Endometrial microvascular endothelial cells (primary cell): ENCODE data around the gene APLP2. TPM values are rescaled to one million over a fixed set of nuclear protein-coding genes. Genes with fewer than 3 reads are reported as not detected.
"Not testable (repeated sequence)": the region's sequence is repeated elsewhere in the genome, so short reads cannot be mapped to it uniquely, and the experiment has no call there.

Source experiments
- in situ Hi-C: cut with HindIII; loops from 2 replicates; pipeline ENCODE4 v1.10.0; 2017; ENCODE audit warnings: low sequenced_read_pairs, low pct_unique_long_range_greater_than_20kb; ENCODE audit errors: inconsistent ontology term
- total RNA-seq: library from RNA; depleted of rRNA; stranded (reverse); fragments of >200 nt; gene quantifications from one replicate; pipeline ENCODE4 v1.2.3, GENCODE V29; 2015; ENCODE audit errors: inconsistent ontology term

APLP2 gene
- total RNA-seq, 1 donor from 2014 or later = 580 TPM

- in situ Hi-C loops = no loop called here
These were observed 90.2 kb downstream of the APLP2 start, which contains the start of gene ST14 for GRCh38 chr11:130159657-130160497. Gene ST14 (plus strand): TSS chr11:130159782. CDS start chr11:130159980, 198 bp downstream.

- in situ Hi-C loops = no loop called here
These were observed 90.9 kb downstream of the APLP2 start for GRCh38 chr11:130160498-130161155.

DNA sequence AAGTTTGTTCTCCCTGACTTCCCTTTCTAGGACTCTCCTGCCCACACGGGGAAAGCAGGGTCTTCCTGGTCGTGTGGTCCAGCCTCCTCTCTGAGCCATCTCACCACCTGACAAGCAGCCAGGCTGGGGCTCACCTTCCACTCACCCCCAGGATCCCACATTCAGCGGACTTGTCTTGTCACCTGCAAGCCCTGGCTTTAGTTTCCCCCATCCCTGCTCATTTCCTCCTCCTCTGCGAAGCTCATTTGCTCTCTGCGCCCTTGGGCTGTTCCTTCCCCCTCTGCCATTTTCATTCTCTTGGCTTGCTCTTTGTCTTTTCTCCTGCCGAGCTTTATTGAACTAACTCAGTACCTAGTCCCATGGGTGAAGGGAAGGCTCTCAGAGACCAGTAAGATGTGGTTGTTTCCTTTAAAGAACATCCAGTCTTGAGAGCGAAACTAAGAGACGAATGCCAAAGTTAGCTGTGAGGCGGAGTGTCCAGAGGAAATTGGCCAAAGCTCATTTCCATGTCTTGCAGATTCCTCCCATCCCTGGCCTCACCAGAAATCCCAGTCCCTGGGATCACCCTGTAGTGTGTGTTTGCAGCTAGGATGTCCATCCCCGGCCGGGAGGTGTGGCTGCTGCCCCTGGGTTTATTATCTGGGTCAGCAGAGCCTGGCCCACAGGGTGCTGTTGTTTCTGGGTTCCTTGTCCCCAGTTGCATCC lies 91.9 kb downstream of the APLP2 start:
- in situ Hi-C loops = no loop called here

DNA sequence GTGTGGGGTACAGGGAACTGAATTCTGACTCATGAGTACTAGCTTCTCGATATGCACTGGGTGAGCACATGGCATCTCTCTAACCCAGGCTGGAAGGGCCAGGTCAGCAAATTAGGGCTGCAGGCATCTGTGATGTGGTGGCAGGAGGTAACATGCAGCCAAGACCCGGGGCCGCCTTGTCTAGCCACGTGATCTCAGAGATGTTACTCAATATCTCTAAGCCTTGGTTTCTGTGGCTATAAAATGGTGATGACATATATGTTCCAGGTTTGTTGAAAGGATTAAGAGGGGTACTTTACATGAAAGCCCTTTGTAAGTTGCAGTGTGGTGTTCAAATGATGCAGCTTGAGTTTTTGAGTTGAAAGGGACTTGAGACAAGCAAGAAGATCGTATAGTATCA lies 93.0 kb downstream of the APLP2 start:
- in situ Hi-C loops = no loop called here

DNA sequence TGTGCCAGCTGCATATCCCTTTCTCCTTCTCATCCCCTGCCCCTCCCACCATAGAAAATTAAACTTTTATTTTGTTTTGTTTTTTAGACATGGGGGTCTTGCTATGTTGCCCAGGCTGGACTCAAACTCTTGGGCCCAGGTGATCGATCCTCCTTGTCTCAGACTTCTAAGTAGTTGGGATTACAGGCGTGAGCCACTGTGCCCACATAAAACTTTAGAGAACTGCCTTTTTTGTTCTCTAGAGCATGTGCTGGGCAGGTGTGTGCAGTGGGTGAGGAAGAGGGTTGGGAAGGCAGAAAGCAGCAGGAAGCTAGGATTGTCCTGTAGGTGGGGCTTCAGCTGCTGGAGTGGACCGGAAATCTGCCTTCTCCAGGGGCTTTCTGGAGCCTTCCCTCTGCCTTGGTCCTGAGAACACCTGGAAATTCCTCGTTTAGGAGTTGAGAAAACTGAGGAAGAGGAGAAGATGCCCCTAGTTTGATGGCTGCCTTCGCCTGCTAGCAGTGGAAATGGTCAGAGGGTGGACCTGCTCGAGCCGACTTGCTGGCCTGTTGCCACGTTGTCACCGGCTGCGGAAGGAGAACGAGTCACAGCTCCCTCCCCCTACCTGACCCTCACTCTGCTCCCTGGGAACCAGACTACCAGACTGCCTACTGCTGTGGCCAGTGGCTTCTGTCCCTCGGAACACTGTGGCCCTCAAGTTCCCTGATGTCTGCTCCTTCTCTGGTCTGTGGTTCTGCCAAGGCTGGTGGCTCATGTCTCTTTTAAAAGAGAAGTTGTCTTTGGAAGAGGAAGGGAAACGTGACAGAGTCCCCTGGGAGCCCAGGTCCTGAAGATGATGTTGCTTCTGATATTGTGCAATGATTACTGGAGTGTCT lies 93.9 kb downstream of the APLP2 start:
- in situ Hi-C loops = no loop called here

DNA sequence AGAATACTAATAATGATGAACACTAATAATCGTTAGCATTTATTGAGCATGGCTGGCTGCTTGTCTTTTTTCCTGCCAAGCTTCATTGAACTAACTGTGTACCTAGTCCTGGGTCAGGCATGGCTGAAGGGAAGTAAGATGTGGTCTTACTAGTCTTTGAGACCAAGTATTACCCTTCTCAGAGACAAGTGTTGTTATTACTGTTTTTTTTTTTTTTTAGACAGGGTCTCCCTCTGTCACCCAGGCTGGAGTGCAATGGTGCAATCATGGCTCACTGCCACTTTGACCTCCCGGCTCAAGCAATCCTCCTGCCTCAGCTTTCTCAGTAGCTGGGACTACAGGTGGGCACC lies 94.5 kb downstream of the APLP2 start:
- in situ Hi-C loops = no loop called here

- in situ Hi-C loops = no loop called here
These were observed 96.1 kb downstream of the APLP2 start for GRCh38 chr11:130165601-130166456.

GRCh38 chr11:130166457-130166784 lies 96.7 kb downstream of the APLP2 start:
- in situ Hi-C loops = no loop called here

DNA sequence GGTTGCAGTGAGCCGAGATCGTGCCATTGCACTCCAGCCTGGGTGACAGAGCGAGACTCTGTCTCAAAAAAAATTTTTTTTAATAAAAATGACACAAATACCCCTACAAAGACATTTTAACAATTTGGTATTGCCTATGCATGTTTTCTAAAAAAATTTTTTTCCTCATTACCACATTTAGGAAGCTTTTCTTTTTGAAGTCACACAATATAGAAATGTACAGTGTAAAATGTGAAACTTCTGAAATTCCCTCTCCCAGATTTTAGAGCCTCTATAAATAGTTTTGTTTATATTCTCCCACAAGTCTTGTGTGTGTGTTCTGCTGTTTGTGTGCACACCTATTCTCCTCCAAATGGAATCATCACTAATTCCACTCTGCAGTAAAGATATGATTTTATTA lies 97.5 kb downstream of the APLP2 start:
- in situ Hi-C loops = no loop called here

DNA sequence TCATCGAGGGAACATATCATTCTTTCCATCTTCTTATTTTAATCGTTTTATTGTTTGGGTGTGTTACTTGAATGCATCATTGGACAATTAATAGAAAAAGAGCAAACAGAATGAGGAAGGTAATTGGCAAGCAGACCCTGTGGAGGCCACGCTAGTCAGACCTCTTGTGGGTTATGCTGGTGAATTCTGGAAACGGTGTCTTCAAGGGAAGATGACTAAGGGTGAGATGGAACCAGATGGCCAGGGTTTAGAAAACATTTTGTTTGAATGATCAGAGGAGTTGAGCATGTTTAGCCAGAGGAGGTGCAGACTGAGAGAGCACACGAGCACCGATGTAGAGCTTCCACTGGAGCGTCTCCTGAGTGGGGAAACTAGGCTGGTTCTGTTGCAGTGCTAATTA lies 98.4 kb downstream of the APLP2 start:
- in situ Hi-C loops = no loop called here

- in situ Hi-C loops = no loop called here
These were observed 100.7 kb downstream of the APLP2 start for GRCh38 chr11:130170345-130170744.

DNA sequence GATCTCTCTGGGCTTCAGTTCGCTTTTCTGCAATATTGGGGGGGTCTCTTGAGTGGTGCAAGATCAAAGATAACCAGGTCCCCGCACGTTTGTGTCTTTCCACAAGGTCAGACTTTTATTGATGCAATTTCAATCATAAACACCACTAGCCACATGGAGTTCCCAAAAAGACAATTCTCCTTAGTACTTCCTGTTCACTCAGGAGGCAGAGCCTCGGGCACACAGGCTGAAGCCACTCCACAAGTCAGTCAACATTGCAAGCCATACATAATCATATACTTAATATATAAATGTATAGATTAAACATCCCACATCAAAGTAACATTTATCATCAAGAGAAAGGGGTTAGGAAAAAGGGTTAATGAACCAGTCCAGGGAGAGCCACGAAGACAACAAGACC lies 101.8 kb downstream of the APLP2 start:
- in situ Hi-C loops = no loop called here

DNA sequence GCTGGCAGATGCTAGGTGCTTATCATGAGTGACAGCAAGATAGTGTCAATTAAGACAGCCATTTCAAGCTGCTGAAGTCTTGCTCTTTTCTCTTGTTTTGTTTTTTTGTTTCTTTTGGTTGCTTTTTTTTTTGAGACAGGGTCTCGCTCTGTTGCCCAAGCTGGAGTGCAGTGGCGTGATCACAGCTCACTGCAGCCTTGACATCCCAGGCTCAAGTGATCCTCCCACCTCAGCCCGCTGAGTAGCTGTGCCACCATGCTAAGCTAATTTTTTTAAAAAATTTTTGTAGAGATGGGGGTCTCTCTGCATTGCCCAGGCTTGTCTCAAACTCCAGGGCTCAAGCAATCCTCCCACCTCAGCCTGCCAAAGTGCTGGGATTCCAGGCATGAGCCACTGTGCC lies 102.3 kb downstream of the APLP2 start:
- in situ Hi-C loops = not testable (repeated sequence)

GRCh38 chr11:130174642-130175041 lies 104.9 kb downstream of the APLP2 start:
- in situ Hi-C loops = no loop called here

GRCh38 chr11:130175898-130176297 lies 106.2 kb downstream of the APLP2 start:
- in situ Hi-C loops = no loop called here

- in situ Hi-C loops = no loop called here
These were observed 108.1 kb downstream of the APLP2 start for GRCh38 chr11:130177782-130178181.

- in situ Hi-C loops = no loop called here
These were observed 109.0 kb downstream of the APLP2 start for GRCh38 chr11:130178441-130179339.
